ENCODE measurements around the gene NEDD9. TPM values are rescaled to one million over a fixed set of nuclear protein-coding genes. Genes with fewer than 3 reads are reported as not detected.
A peak's percentile ranks its signal among the peaks of the same experiment; 100 is the strongest.

The NEDD9 gene
- total and polyA plus RNA-seq, 10 of the 15 experiments (the other 5 are each of a cell fraction or from before 2014, with no cell fraction given), result 4.9 to 92.6 (median 14.6) TPM

- no peaks in the 10 kb centered on the region for H3K9me3 ChIP-seq (replicated peaks; ENCODE audit: control insufficient read depth, insufficient read depth, low read length)
- peaks cover 46% of the 10 kb centered on the region for H3K4me1 ChIP-seq (ENCODE audit: control insufficient read depth, insufficient read depth, low read length)
- ATAC-seq, result peak; percentile 67
- no peaks in the 10 kb centered on the region; the same call in none of the 2 replicates for H3K79me2 ChIP-seq (ENCODE audit: control insufficient read depth, insufficient read depth, low read length)
- RAD21 ChIA-PET (ENCODE audit: unreplicated experiment), result interaction anchor here (0.7 to 6.3 kb wide), 35 partner anchors 10 to 237 kb away, joined by 3 to 108 read pairs (median 9); partner anchors contain the start of gene NEDD9
- H3K4me3 ChIP-seq, result peak overlapping the region; percentile 23; the same call in 1 of the 2 replicates
- peak overlapping the region; percentile 44 for H2AFZ ChIP-seq (ENCODE audit: control insufficient read depth, low read depth, low read length)
- no peaks in the 10 kb centered on the region for H3K27me3 ChIP-seq (replicated peaks in 1 of 2; ENCODE audit: control insufficient read depth in 2 of 2, insufficient read depth in 2 of 2, low read length in 1 of 2)
- H3K4me2 ChIP-seq (ENCODE audit: control insufficient read depth, insufficient read depth), result peak overlapping the region; percentile 64
- TSS peak; percentile 95 for BruUV-seq (replicated peaks)
- H4K20me1 ChIP-seq (ENCODE audit: control insufficient read depth, insufficient read depth), result no peaks in the 10 kb centered on the region
- H3K9ac ChIP-seq (ENCODE audit: control insufficient read depth, insufficient read depth, low read length), result peak overlapping the region; percentile 77
- SMC1A ChIA-PET (ENCODE audit: uncharacterized antibody, unreplicated experiment), result interaction anchor here (0.8 to 7.2 kb wide), 44 partner anchors 8 to 297 kb away, joined by 3 to 112 read pairs (median 5); partner anchors contain the start of gene NEDD9
- H3K36me3 ChIP-seq (ENCODE audit: control insufficient read depth in 2 of 2, insufficient read depth in 2 of 2, low read length in 1 of 2), result peaks cover 4 to 14% of the 10 kb centered on the region in 2 experiments
- WGBS (ENCODE audit: insufficient coverage, insufficient replicate concordance, low lambda C conversion rate, missing lambda C conversion rate), result 2% methylated on average over 6 of the region's 6 CpGs
- intact Hi-C loops (cut with micrococcal nuclease; ENCODE audit: unreplicated experiment) (loop anchor here (1.0 to 5.0 kb wide), 3 partner anchors 44 to 218 kb away; no protein-coding TSS in a partner anchor), in situ Hi-C loops (cut with MboI) (no loop called here)
- CTCF ChIA-PET, result interaction anchor here (0.6 to 4.3 kb wide), 20 partner anchors 9 to 1327 kb away, joined by 3 to 32 read pairs (median 4); no protein-coding TSS in a partner anchor
- DNase-seq (ENCODE audit: low read depth, low spot score), result peak; percentile 60
- peak; percentile 7 for FAIRE-seq
- POLR2A ChIA-PET, result interaction anchor here (0.6 to 6.1 kb wide), 17 partner anchors 12 to 218 kb away, joined by 3 to 67 read pairs (median 13); partner anchors contain the start of gene NEDD9
- H3K27ac ChIP-seq (ENCODE audit: control insufficient read depth, insufficient read depth), result peak overlapping the region; percentile 95
- TF ChIP-seq E4F1 (IDR thresholded peaks at IDR 0.05; ENCODE audit: borderline replicate concordance, partially characterized antibody) (no peak), BCL11A (IDR thresholded peaks at IDR 0.05; ENCODE audit: low read depth, low read length) (peak; percentile 49), POU2F2 (IDR thresholded peaks at IDR 0.05; ENCODE audit: borderline replicate concordance, low read depth, low read length) (peak; percentile 24; the same call in 2 of the 3 replicates), ZNF687 (IDR thresholded peaks at IDR 0.05) (peak; percentile 67; the same call in 1 of the 2 replicates), POLR2AphosphoS2 (IDR thresholded peaks at IDR 0.05; ENCODE audit: low read depth, low read length) (no peak), ZNF592 (IDR thresholded peaks at IDR 0.05) (0 out of 2 replicates have a peak, but pooled peaks have one; percentile 71), NR2C1 (IDR thresholded peaks at IDR 0.05) (peak; percentile 28; the same call in 1 of the 2 replicates), NR2F1 (conservative IDR thresholded peaks at IDR 0.05) (peak; percentile 48), CBFB (IDR thresholded peaks at IDR 0.05; ENCODE audit: low read depth) (peak; percentile 46; the same call in 1 of the 2 replicates), RUNX3 (IDR thresholded peaks at IDR 0.05; ENCODE audit: low read length) (peak; percentile 84)
- TF ChIP-seq, protein P1, sequence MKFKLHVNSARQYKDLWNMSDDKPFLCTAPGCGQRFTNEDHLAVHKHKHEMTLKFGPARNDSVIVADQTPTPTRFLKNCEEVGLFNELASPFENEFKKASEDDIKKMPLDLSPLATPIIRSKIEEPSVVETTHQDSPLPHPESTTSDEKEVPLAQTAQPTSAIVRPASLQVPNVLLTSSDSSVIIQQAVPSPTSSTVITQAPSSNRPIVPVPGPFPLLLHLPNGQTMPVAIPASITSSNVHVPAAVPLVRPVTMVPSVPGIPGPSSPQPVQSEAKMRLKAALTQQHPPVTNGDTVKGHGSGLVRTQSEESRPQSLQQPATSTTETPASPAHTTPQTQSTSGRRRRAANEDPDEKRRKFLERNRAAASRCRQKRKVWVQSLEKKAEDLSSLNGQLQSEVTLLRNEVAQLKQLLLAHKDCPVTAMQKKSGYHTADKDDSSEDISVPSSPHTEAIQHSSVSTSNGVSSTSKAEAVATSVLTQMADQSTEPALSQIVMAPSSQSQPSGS (IDR thresholded peaks at IDR 0.05; ENCODE audit: low read length), result 0 out of 2 replicates have a peak, but pooled peaks have one; percentile 19
These were observed 45.7 kb upstream of the NEDD9 start for GRCh38 chr6:11278207-11278559.

All from GM12878 (cell line).